ENCODE data around the gene GABRD. TPM values are rescaled to one million over a fixed set of nuclear protein-coding genes. Genes with fewer than 3 reads are reported as not detected.

The GABRD gene
- total RNA-seq, 1 experiment from 2014 or later: 15.6 TPM

DNA sequence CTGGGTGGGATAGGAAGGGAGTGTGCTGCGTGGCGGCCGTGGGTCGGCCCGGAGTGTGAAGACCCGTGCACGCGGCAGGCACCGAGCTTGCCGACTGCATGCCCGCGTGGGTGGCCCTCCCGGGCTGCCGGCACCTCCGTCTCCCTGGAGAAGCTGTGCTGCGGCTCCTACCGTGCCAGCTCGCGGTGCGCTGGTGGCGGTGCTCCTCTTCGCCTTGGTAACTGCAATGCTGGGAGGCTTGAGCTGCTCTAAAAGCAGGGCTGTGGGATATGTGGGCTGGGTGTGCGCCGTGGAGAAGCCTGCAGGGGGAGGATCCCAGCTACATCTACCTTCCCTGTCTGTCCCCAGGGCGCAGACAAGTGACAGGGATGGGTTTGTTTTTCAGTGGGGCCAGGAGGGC is 2.4 kb downstream of the GABRD start:
- TF ChIP-seq, protein P1, sequence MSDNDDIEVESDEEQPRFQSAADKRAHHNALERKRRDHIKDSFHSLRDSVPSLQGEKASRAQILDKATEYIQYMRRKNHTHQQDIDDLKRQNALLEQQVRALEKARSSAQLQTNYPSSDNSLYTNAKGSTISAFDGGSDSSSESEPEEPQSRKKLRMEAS (IDR thresholded peaks at IDR 0.05): no peak
- TF ChIP-seq ELF1 (IDR thresholded peaks at IDR 0.05; ENCODE audit: borderline replicate concordance, low read depth) (no peak), TCF7L2 (IDR thresholded peaks at IDR 0.05; ENCODE audit: borderline replicate concordance, extremely low read depth, insufficient read depth, insufficient read length) (no peak), FOSL1 (IDR thresholded peaks at IDR 0.05; ENCODE audit: low read depth) (no peak), JUND (IDR thresholded peaks at IDR 0.05) (no peak), SRF (IDR thresholded peaks at IDR 0.05; ENCODE audit: low read depth) (no peak), POLR2AphosphoS5 (IDR thresholded peaks at IDR 0.05; ENCODE audit: low read depth, low read length) (no peak), YY1 (IDR thresholded peaks at IDR 0.05; ENCODE audit: extremely low read depth, insufficient replicate concordance, low read depth, low read length) (no peak), RAD21 (IDR thresholded peaks at IDR 0.05; ENCODE audit: low read depth) (no peak), ZFX (IDR thresholded peaks at IDR 0.05) (no peak), CBX3 (IDR thresholded peaks at IDR 0.05; ENCODE audit: low read depth) (no peak), ZNF274 (IDR thresholded peaks at IDR 0.05; ENCODE audit: low read depth, low read length) (no peak)
- TF ChIP-seq, protein P2, sequence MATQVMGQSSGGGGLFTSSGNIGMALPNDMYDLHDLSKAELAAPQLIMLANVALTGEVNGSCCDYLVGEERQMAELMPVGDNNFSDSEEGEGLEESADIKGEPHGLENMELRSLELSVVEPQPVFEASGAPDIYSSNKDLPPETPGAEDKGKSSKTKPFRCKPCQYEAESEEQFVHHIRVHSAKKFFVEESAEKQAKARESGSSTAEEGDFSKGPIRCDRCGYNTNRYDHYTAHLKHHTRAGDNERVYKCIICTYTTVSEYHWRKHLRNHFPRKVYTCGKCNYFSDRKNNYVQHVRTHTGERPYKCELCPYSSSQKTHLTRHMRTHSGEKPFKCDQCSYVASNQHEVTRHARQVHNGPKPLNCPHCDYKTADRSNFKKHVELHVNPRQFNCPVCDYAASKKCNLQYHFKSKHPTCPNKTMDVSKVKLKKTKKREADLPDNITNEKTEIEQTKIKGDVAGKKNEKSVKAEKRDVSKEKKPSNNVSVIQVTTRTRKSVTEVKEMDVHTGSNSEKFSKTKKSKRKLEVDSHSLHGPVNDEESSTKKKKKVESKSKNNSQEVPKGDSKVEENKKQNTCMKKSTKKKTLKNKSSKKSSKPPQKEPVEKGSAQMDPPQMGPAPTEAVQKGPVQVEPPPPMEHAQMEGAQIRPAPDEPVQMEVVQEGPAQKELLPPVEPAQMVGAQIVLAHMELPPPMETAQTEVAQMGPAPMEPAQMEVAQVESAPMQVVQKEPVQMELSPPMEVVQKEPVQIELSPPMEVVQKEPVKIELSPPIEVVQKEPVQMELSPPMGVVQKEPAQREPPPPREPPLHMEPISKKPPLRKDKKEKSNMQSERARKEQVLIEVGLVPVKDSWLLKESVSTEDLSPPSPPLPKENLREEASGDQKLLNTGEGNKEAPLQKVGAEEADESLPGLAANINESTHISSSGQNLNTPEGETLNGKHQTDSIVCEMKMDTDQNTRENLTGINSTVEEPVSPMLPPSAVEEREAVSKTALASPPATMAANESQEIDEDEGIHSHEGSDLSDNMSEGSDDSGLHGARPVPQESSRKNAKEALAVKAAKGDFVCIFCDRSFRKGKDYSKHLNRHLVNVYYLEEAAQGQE (IDR thresholded peaks at IDR 0.05; ENCODE audit: low read depth): no peak
- TF ChIP-seq, protein P3, sequence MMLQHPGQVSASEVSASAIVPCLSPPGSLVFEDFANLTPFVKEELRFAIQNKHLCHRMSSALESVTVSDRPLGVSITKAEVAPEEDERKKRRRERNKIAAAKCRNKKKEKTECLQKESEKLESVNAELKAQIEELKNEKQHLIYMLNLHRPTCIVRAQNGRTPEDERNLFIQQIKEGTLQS (IDR thresholded peaks at IDR 0.05): no peak
- Histone ChIP-seq H4K20me1 (ENCODE audit: insufficient read depth) (no peaks in the 10 kb centered on the region), H3K4me3 (replicated peaks in 1 of 2; ENCODE audit: low read depth in 1 of 2, low read length in 2 of 2) (no peak overlapping the region), H3K27me3 (ENCODE audit: insufficient read depth, low read length) (no peaks in the 10 kb centered on the region), H2AFZ (ENCODE audit: low read depth, low read length, poor library complexity, severe bottlenecking) (no peak overlapping the region), H3K9me2 (ENCODE audit: insufficient read depth) (no peaks in the 10 kb centered on the region), H3K4me1 (ENCODE audit: control insufficient read depth in 1 of 2, insufficient read depth in 2 of 2, low read length in 2 of 2) (peaks cover 3 to 10% of the 10 kb centered on the region in 2 experiments; a peak in 2 of 4 replicates), H3K9me3 (ENCODE audit: control insufficient read depth in 1 of 2, insufficient read depth in 1 of 2, low read depth in 1 of 2, low read length in 2 of 2) (no peaks in the 10 kb centered on the region), H3K27ac (ENCODE audit: low read depth, low read length) (no peak overlapping the region), H3K36me3 (ENCODE audit: control insufficient read depth in 1 of 2, insufficient read depth in 2 of 2, low read length in 2 of 2) (no peaks in the 10 kb centered on the region), H3K4me2 (ENCODE audit: low read length) (no peak overlapping the region), H3K79me2 (ENCODE audit: insufficient read depth, low read length) (no peaks in the 10 kb centered on the region), H3K9ac (ENCODE audit: low read length) (no peak overlapping the region)
- DNase-seq (ENCODE audit: low read depth, low spot score): no peak
- ChIA-PET RAD21 (ENCODE audit: low non-redundant PET in 1 of 2, low total read pairs in 2 of 2, uncharacterized antibody in 2 of 2, unreplicated experiment in 2 of 2) (no interaction called here), POLR2A (no interaction called here), CTCF (no interaction called here)
- BruUV-seq (replicated peaks): no TSS peak
- intact Hi-C loops (cut with micrococcal nuclease): no loop called here
- no peak for ATAC-seq
